Endothelial cell of umbilical vein (primary cell): ENCODE measurements around the gene POLR2F. TPM values are rescaled to one million over a fixed set of nuclear protein-coding genes. Genes with fewer than 3 reads are reported as not detected.

ENCODE experiments used
- BruUV-seq: library from RNA; stranded (reverse); fragments of 400-500 nt; replicated peaks from 2 replicates; lab custom pipeline; 2021; lab: Mats Ljungman, UMichigan
- CTCF ChIA-PET: fragments of 300-600, 350-600 bp; sonication (Branson Sonifier 250); formaldehyde crosslinking; loops from one replicate; lab custom pipeline; 2021; ENCODE audit warnings: antibody characterized with exemption, inconsistent platforms; lab: Charles Lee
- POLR2A ChIA-PET: fragments of 300-600, 350-600 bp; sonication (Branson Sonifier 250); formaldehyde crosslinking; loops from one replicate; lab custom pipeline; 2021; ENCODE audit warnings: antibody characterized with exemption, inconsistent platforms; lab: Charles Lee
- DNase-seq: peaks from one replicate; pipeline ENCODE4 v3.0.0-alpha.2; 2011; ENCODE audit warnings: low read depth, low spot score
- FAIRE-seq: peaks from 2 replicates; lab custom pipeline; 2011; peaks lifted over from hg19 to GRCh38; lab: Jason Lieb, UNC
- H2AFZ ChIP-seq: 2 replicates; pipeline ENCODE4 v1.6.0; 2012; ENCODE audit warnings: low read depth, low read length, control low read depth, inconsistent platforms
- H3K27ac ChIP-seq: 2 replicates; pipeline ENCODE4 v1.5.1; 2011; ENCODE audit warnings: low read depth, mild to moderate bottlenecking, control low read depth, low read length, moderate library complexity; ENCODE audit not compliant: insufficient read depth
- H3K27me3 ChIP-seq, 2 experiments: 2 replicates each; pipeline versions ENCODE4 v1.6.0 to v1.6.1; 2011; ENCODE audit warnings: low read length in 2 of 2, mixed read lengths in 1 of 2; ENCODE audit not compliant: control insufficient read depth in 2 of 2, insufficient read depth in 2 of 2
- H3K36me3 ChIP-seq, 2 experiments: 2 replicates in 1 of 2; 3 replicates in 1 of 2; pipeline ENCODE4 v1.5.1; 2011; ENCODE audit warnings: low read length in 2 of 2, mild to moderate bottlenecking in 1 of 2, moderate library complexity in 1 of 2; ENCODE audit not compliant: control insufficient read depth in 2 of 2, insufficient read depth in 2 of 2; ENCODE audit errors: extremely low read depth in 1 of 2
- H3K4me1 ChIP-seq: 3 replicates; pipeline ENCODE4 v1.5.1; 2011; ENCODE audit warnings: mild to moderate bottlenecking, low read length; ENCODE audit not compliant: control insufficient read depth, insufficient read depth; ENCODE audit errors: extremely low read depth
- H3K4me2 ChIP-seq: 2 replicates; pipeline ENCODE4 v1.6.1; 2011; ENCODE audit warnings: low read length, control low read depth, mixed read lengths; ENCODE audit not compliant: insufficient read depth
- H3K4me3 ChIP-seq, 3 experiments: fragments of 200-600 bp in 1 of 3; sonication (generic), shearing (Covaris generic) in 1 of 3; replicated peaks in 1 of 3; 2 replicates each; pipeline ENCODE4 v1.5.1; 2011 to 2016; ENCODE audit warnings: control low read depth in 3 of 3, low read length in 3 of 3, mild to moderate bottlenecking in 2 of 3, inconsistent platforms in 1 of 3, low read depth in 1 of 3, moderate library complexity in 1 of 3; ENCODE audit not compliant: insufficient read depth in 1 of 3
- H3K79me2 ChIP-seq: 2 replicates; pipeline ENCODE4 v1.6.0; 2012; ENCODE audit warnings: low read length, inconsistent platforms; ENCODE audit not compliant: control insufficient read depth, insufficient read depth
- H3K9ac ChIP-seq: replicated peaks from 2 replicates; pipeline ENCODE3; 2011; ENCODE audit warnings: low read length, control low read depth; ENCODE audit not compliant: insufficient read depth; ENCODE audit errors: extremely low read depth
- H3K9me1 ChIP-seq: replicated peaks from 3 replicates; pipeline ENCODE4 v1.6.0; 2011; ENCODE audit warnings: mild to moderate bottlenecking, low read length; ENCODE audit not compliant: control insufficient read depth, insufficient read depth; ENCODE audit errors: extremely low read depth
- H3K9me3 ChIP-seq: replicated peaks from 2 replicates; pipeline ENCODE4 v1.5.1; 2012; ENCODE audit warnings: low read length, inconsistent platforms; ENCODE audit not compliant: control insufficient read depth, insufficient read depth
- H4K20me1 ChIP-seq: replicated peaks from 2 replicates; pipeline ENCODE3; 2011; ENCODE audit warnings: mild to moderate bottlenecking, low read length; ENCODE audit not compliant: control insufficient read depth, insufficient read depth; ENCODE audit errors: extremely low read depth
- CTCF ChIP-seq, 2 donors: IDR thresholded peaks; 1 replicate in 1 of 2; 2 replicates in 1 of 2; pipeline ENCODE4 v1.5.1; 2011; ENCODE audit warnings: low read length in 2 of 2, mild to moderate bottlenecking in 2 of 2, moderate library complexity in 2 of 2, control low read depth in 1 of 2, inconsistent platforms in 1 of 2, low read depth in 1 of 2; ENCODE audit not compliant: insufficient read depth in 1 of 2; ENCODE audit errors: extremely low read depth in 1 of 2
- EZH2 ChIP-seq: IDR thresholded peaks from 2 replicates; pipeline ENCODE4 v1.6.1; 2012; ENCODE audit warnings: borderline replicate concordance, low read depth, mild to moderate bottlenecking, moderate library complexity, low read length, inconsistent platforms; ENCODE audit not compliant: severe bottlenecking
- FOS ChIP-seq: IDR thresholded peaks from 2 replicates; pipeline ENCODE4 v1.6.1; 2011; ENCODE audit warnings: mild to moderate bottlenecking, low read length, moderate library complexity, borderline replicate concordance; ENCODE audit not compliant: insufficient read depth
- GATA2 ChIP-seq: IDR thresholded peaks from 2 replicates; pipeline ENCODE4 v1.7.0; 2011; ENCODE audit warnings: low read depth, mild to moderate bottlenecking, moderate library complexity, mixed read lengths, low read length; ENCODE audit not compliant: insufficient read length, insufficient read depth
- JUN ChIP-seq: IDR thresholded peaks from 2 replicates; pipeline ENCODE4 v1.6.1; 2011; ENCODE audit warnings: borderline replicate concordance, low read depth; ENCODE audit not compliant: insufficient read length, insufficient read depth
- MAX ChIP-seq: IDR thresholded peaks from 2 replicates; pipeline ENCODE4 v1.6.1; 2011; ENCODE audit not compliant: insufficient read depth, insufficient read length
- MYC ChIP-seq: IDR thresholded peaks from one replicate; pipeline ENCODE4 v1.6.1; 2011; ENCODE audit warnings: mild to moderate bottlenecking, low read depth, low read length
- POLR2A ChIP-seq: IDR thresholded peaks from 2 replicates; pipeline ENCODE4 v1.6.1; 2012; ENCODE audit warnings: low read depth, mild to moderate bottlenecking, control low read depth, low read length
- POLR2AphosphoS5 ChIP-seq: IDR thresholded peaks from 2 replicates; pipeline ENCODE4 v1.6.1; 2012; ENCODE audit warnings: low read depth, mild to moderate bottlenecking, control low read depth, low read length, moderate library complexity; ENCODE audit not compliant: insufficient read depth
- dilution Hi-C: fragments of 300-500 bp; cut with MboI; formaldehyde crosslinking; loops from one replicate; pipeline ENCODE4 v1.15.0; 2019; ENCODE audit warnings: low sequenced_read_pairs; ENCODE audit not compliant: extremely low pct_ligation_motif_present
- intact Hi-C: fragments of 100-400 bp; cut with micrococcal nuclease; formaldehyde crosslinking; loops from one replicate; pipeline ENCODE4 v1.10.0; 2022
- polyA plus RNA-seq, 4 experiments: library from polyadenylated mRNA; depleted of rRNA in 3 of 4; stranded (reverse) in 3 of 4; unstranded in 1 of 4; fragments of >200 nt; gene quantifications; 2 replicates each; pipeline versions ENCODE4 v1.2.1 to v1.2.3, GENCODE V29; 2011 to 2012; ENCODE audit warnings: missing spikeins in 1 of 4
- total RNA-seq: library from RNA; stranded (reverse); gene quantifications from 2 replicates; pipeline ENCODE4 v1.2.3, GENCODE V29; 2021

Gene POLR2F
- total and polyA plus RNA-seq, 2 donors (not counting 3 experiments of a cell fraction or from before 2014, with no cell fraction given), result 106 to 112 TPM

GRCh38 chr22:37913233-37913721 lies 40.2 kb upstream of the POLR2F start:
- TF ChIP-seq POLR2A (no peak), MAX (no peak), GATA2 (no peak), CTCF (IDR thresholded peaks at IDR 0.05; ENCODE audit: extremely low read depth in 1 of 2, insufficient read depth in 1 of 2, low read depth in 1 of 2, low read length in 2 of 2) (no peak), FOS (no peak), MYC (no peak), JUN (no peak), POLR2AphosphoS5 (no peak), EZH2 (no peak)
- Histone ChIP-seq H2AFZ (no peak overlapping the region), H3K9ac (no peak overlapping the region), H3K36me3 (peaks cover 2 to 25% of the 10 kb centered on the region in 2 experiments), H3K4me1 (no peaks in the 10 kb centered on the region), H3K79me2 (peaks cover 12% of the 10 kb centered on the region), H3K4me2 (no peak overlapping the region), H3K27me3 (no peaks in the 10 kb centered on the region), H4K20me1 (no peaks in the 10 kb centered on the region), H3K9me1 (no peaks in the 10 kb centered on the region), H3K4me3 (no peak overlapping the region), H3K9me3 (no peaks in the 10 kb centered on the region), H3K27ac (no peak overlapping the region)
- FAIRE-seq, result no peak
- dilution Hi-C loops, result no loop called here
- no TSS peak for BruUV-seq
- POLR2A ChIA-PET, result interaction anchor here (0.5 kb wide), 1 partner anchor 46 kb away, joined by 10 read pairs; no protein-coding TSS in a partner anchor
- DNase-seq, result no peak
- intact Hi-C loops, result no loop called here
- CTCF ChIA-PET, result no interaction called here
